Ishikawa (cell line): ENCODE measurements around the gene SNRPB2.

Experiments used
- CEBPB ChIP-seq: IDR thresholded peaks from 2 replicates; pipeline ENCODE4 v1.6.1; 2012
- CREB1 ChIP-seq: IDR thresholded peaks from 2 replicates; pipeline ENCODE4 v1.6.1; 2012; ENCODE audit warnings: low read depth
- EGR1 ChIP-seq: IDR thresholded peaks from 2 replicates; pipeline ENCODE4 v1.6.1; 2012
- EP300 ChIP-seq: IDR thresholded peaks from 2 replicates; pipeline ENCODE4 v1.6.1; 2012; ENCODE audit warnings: borderline replicate concordance
- FOXM1 ChIP-seq: IDR thresholded peaks from 2 replicates; pipeline ENCODE4 v1.6.1; 2012; ENCODE audit warnings: low read depth, borderline replicate concordance
- MAX ChIP-seq: IDR thresholded peaks from 2 replicates; pipeline ENCODE4 v1.6.1; 2012
- NFIC ChIP-seq: IDR thresholded peaks from 2 replicates; pipeline ENCODE4 v1.6.1; 2012
- RAD21 ChIP-seq: IDR thresholded peaks from 2 replicates; pipeline ENCODE4 v1.6.1; 2012; ENCODE audit warnings: low read depth
- TAF1 ChIP-seq: IDR thresholded peaks from 2 replicates; pipeline ENCODE4 v1.6.1; 2012; ENCODE audit warnings: low read depth, mild to moderate bottlenecking
- TCF12 ChIP-seq: IDR thresholded peaks from 2 replicates; pipeline ENCODE4 v1.6.1; 2012; ENCODE audit warnings: low read depth
- TEAD4 ChIP-seq: IDR thresholded peaks from 2 replicates; pipeline ENCODE4 v1.6.1; 2012
- USF1 ChIP-seq: IDR thresholded peaks from 2 replicates; pipeline ENCODE4 v1.6.1; 2012
- YY1 ChIP-seq: IDR thresholded peaks from 2 replicates; pipeline ENCODE4 v1.6.1; 2012; ENCODE audit warnings: low read depth
- ZBTB7A ChIP-seq: IDR thresholded peaks from 2 replicates; pipeline ENCODE4 v1.6.1; 2012; ENCODE audit warnings: low read depth
- TF ChIP-seq, protein P1 (sequence below): IDR thresholded peaks from 2 replicates; pipeline ENCODE4 v1.6.1; 2012; ENCODE audit warnings: low read depth, mild to moderate bottlenecking

The SNRPB2 gene

GRCh38 chr20:16712511-16712947, 17.3 kb upstream of the SNRPB2 start:
- no peak for TF ChIP-seq EP300
- TF ChIP-seq RAD21, result no peak
- no peak for TF ChIP-seq TCF12

DNA sequence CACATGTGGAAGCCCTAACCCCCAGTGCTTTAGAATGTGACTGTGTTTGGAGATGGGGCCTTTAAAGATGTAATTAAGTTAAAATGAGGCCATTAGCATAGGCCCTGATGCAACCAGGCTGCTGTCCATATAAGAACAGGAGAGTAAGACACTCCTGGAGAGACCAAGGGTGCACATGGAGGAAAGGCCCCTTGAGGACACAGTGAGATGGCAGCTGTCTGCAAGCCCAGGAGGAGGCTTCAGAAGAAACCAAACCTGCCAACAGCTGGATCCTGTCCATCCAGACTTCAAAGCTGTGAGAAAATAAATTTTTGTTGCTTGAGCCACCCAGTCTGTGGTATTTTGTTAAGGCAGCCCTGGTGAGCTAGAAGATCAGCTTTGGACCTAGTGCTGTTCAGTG, 16.8 kb upstream of the SNRPB2 start:
- TF ChIP-seq EGR1, result no peak
- no peak for TF ChIP-seq ZBTB7A
- TF ChIP-seq TEAD4, result no peak
- no peak for TF ChIP-seq NFIC
- no peak for TF ChIP-seq MAX
- no peak for TF ChIP-seq RAD21
- TF ChIP-seq USF1, result no peak

GRCh38 chr20:16714242-16714641, 15.6 kb upstream of the SNRPB2 start:
- TF ChIP-seq EP300, result no peak
- no peak for TF ChIP-seq FOXM1
- no peak for TF ChIP-seq USF1
- TF ChIP-seq ZBTB7A, result no peak
- no peak for TF ChIP-seq CREB1
- no peak for TF ChIP-seq TAF1
- TF ChIP-seq, protein P1, sequence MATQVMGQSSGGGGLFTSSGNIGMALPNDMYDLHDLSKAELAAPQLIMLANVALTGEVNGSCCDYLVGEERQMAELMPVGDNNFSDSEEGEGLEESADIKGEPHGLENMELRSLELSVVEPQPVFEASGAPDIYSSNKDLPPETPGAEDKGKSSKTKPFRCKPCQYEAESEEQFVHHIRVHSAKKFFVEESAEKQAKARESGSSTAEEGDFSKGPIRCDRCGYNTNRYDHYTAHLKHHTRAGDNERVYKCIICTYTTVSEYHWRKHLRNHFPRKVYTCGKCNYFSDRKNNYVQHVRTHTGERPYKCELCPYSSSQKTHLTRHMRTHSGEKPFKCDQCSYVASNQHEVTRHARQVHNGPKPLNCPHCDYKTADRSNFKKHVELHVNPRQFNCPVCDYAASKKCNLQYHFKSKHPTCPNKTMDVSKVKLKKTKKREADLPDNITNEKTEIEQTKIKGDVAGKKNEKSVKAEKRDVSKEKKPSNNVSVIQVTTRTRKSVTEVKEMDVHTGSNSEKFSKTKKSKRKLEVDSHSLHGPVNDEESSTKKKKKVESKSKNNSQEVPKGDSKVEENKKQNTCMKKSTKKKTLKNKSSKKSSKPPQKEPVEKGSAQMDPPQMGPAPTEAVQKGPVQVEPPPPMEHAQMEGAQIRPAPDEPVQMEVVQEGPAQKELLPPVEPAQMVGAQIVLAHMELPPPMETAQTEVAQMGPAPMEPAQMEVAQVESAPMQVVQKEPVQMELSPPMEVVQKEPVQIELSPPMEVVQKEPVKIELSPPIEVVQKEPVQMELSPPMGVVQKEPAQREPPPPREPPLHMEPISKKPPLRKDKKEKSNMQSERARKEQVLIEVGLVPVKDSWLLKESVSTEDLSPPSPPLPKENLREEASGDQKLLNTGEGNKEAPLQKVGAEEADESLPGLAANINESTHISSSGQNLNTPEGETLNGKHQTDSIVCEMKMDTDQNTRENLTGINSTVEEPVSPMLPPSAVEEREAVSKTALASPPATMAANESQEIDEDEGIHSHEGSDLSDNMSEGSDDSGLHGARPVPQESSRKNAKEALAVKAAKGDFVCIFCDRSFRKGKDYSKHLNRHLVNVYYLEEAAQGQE, result no peak
- no peak for TF ChIP-seq YY1

DNA sequence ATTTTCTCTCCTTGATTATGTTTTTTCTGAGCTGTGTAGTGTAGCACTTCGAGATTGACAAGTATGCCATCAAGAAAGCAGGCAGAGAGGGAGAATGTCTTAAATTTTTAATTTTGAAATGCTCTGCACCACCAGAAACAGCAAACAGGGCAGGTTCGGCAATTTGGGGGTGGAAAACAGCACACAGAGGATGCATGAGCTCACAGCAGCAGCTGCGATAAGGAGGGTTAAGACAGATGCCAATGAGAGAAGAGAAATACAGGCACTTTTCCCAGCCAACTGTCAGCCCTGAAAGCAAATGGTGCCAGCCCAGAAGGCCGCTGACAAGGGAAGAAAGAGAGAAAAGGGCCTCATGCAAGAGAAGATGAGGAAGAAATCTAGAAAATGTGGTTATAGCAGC, 15.1 kb upstream of the SNRPB2 start:
- TF ChIP-seq ZBTB7A, result no peak
- TF ChIP-seq TCF12, result no peak
- TF ChIP-seq FOXM1, result no peak
- TF ChIP-seq NFIC, result no peak
- TF ChIP-seq, protein P1, result no peak
- no peak for TF ChIP-seq CEBPB
- no peak for TF ChIP-seq TEAD4
- no peak for TF ChIP-seq MAX
- TF ChIP-seq EP300, result no peak
- no peak for TF ChIP-seq RAD21
- TF ChIP-seq EGR1, result no peak
- TF ChIP-seq TAF1, result no peak
- TF ChIP-seq CREB1, result no peak
- no peak for TF ChIP-seq USF1
- TF ChIP-seq YY1, result no peak

DNA sequence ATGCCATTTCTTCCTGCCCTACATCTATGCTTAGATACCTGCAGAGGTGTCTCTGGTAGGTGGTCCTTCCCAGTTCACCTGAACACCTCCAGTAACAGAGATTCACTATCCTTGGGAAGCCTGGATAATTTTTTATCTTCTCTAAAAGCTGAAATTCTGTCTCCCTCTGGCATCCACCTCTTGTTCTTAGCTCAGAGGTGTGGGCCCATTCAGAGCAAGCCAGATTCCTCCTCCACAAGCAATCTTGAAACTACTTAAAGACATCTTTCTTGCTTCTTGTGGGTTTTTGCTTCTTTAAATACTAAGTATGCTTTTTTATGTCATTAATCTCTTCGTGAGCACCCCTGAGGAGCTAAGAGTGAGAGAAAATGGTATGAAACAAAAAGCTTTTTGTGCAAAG, 10.4 kb upstream of the SNRPB2 start:
- TF ChIP-seq RAD21 (no peak), CREB1 (no peak), ZBTB7A (no peak), EGR1 (no peak), TCF12 (no peak), TAF1 (no peak), USF1 (no peak), EP300 (no peak), MAX (no peak), YY1 (no peak), NFIC (no peak), FOXM1 (no peak), CEBPB (no peak), TEAD4 (no peak)
- TF ChIP-seq, protein P1, result no peak
